Calu3 (cell line): ENCODE results near the gene TRIP10. TPM values are rescaled to one million over a fixed set of nuclear protein-coding genes. Genes with fewer than 3 reads are reported as not detected.

Experiments used
- BruUV-seq: library from RNA; stranded (reverse); fragments of 400-500 nt; replicated peaks from 2 replicates; lab custom pipeline; 2021; lab: Mats Ljungman, UMichigan
- CTCF ChIA-PET: fragments of 300-600 bp; sonication (Branson Sonifier 250); formaldehyde crosslinking; loops from one replicate; lab custom pipeline; 2022; ENCODE audit warnings: antibody characterized with exemption; lab: Charles Lee
- DNase-seq: peaks from one replicate; pipeline ENCODE4 v3.0.0; 2022
- H3K27ac Mint-ChIP-seq: one replicate; pipeline ENCODE4 v1.8.0; 2022; ENCODE audit warnings: mixed read lengths; ENCODE audit not compliant: unreplicated experiment
- H3K27me3 Mint-ChIP-seq: one replicate; pipeline ENCODE4 v1.8.0; 2022; ENCODE audit warnings: mixed read lengths; ENCODE audit not compliant: unreplicated experiment
- H3K36me3 Mint-ChIP-seq: one replicate; pipeline ENCODE4 v1.8.0; 2022; ENCODE audit warnings: mild to moderate bottlenecking, moderate library complexity, mixed read lengths; ENCODE audit not compliant: insufficient read depth, unreplicated experiment
- H3K4me1 Mint-ChIP-seq: one replicate; pipeline ENCODE4 v1.8.0; 2022; ENCODE audit warnings: mild to moderate bottlenecking, low read depth, mixed read lengths; ENCODE audit not compliant: unreplicated experiment
- H3K4me3 Mint-ChIP-seq: one replicate; pipeline ENCODE4 v1.8.0; 2022; ENCODE audit warnings: mild to moderate bottlenecking, low read depth, moderate library complexity, mixed read lengths; ENCODE audit not compliant: unreplicated experiment
- H3K9me3 Mint-ChIP-seq: one replicate; pipeline ENCODE4 v1.8.0; 2022; ENCODE audit warnings: low read depth, mixed read lengths; ENCODE audit not compliant: unreplicated experiment
- intact Hi-C: fragments of 100-400 bp; cut with micrococcal nuclease; formaldehyde crosslinking; loops from one replicate; pipeline ENCODE4 v1.10.0; 2022; ENCODE audit not compliant: unreplicated experiment
- total RNA-seq: library from RNA; stranded (reverse); gene quantifications from 2 replicates; pipeline ENCODE4 v1.2.3, GENCODE V29; 2022
- TF ChIP-seq, protein P1 (sequence below): fragments of 200-600 bp; IDR thresholded peaks from one replicate; pipeline ENCODE4 v1.8.0; 2022; ENCODE audit warnings: antibody characterized with exemption; ENCODE audit not compliant: unreplicated experiment

The TRIP10 gene
- total RNA-seq, 1 experiment from 2014 or later = 95.8 TPM

DNA sequence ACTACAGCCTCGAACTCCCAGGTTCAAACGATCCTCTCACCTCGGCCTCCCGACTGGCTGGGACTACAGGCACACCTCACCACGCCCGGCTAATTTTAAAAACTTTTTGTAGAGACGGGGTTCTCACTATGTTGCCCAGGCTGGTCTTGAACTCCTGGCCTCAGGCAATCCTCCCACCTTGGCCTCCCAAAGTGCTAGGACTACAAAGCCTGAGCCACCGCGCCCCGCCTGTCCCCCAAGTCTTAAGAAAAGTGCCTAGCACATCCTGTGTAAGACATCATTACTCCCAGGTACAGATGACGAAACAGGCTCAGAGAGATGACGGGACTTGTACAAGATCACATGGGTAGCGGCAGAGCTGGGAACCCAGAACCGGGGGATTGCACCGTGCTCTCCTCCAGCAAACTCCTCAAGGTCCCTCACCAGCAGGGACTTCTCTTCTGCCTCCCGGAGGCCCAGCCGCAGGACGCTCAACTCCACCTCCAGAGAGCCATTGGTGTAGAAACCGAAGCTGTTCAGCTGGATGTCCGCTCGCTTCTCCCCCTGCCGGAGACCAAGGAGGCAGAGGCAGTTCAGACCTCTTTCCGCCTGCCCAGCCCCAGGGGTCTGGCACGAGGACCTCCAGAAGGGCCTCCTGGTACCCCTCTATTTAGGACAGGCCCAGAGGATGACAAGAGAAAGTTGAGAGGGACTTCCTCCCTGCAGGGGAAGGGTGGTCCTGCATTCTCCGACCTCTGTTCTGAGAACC is 3.1 kb upstream of the TRIP10 start:
- Mint-ChIP-seq H3K4me3 (peak overlapping the region; percentile 88), H3K27me3 (no peaks in the 10 kb centered on the region), H3K9me3 (no peaks in the 10 kb centered on the region), H3K27ac (peak overlapping the region; percentile 71), H3K36me3 (peaks cover 75% of the 10 kb centered on the region), H3K4me1 (peaks cover 21% of the 10 kb centered on the region)
- TF ChIP-seq, protein P1, sequence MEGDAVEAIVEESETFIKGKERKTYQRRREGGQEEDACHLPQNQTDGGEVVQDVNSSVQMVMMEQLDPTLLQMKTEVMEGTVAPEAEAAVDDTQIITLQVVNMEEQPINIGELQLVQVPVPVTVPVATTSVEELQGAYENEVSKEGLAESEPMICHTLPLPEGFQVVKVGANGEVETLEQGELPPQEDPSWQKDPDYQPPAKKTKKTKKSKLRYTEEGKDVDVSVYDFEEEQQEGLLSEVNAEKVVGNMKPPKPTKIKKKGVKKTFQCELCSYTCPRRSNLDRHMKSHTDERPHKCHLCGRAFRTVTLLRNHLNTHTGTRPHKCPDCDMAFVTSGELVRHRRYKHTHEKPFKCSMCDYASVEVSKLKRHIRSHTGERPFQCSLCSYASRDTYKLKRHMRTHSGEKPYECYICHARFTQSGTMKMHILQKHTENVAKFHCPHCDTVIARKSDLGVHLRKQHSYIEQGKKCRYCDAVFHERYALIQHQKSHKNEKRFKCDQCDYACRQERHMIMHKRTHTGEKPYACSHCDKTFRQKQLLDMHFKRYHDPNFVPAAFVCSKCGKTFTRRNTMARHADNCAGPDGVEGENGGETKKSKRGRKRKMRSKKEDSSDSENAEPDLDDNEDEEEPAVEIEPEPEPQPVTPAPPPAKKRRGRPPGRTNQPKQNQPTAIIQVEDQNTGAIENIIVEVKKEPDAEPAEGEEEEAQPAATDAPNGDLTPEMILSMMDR = peak; percentile 47
- CTCF ChIA-PET = interaction anchor here (0.6 to 1.5 kb wide), 4 partner anchors 64 to 610 kb away, joined by 3 to 5 read pairs (median 4); no protein-coding TSS in a partner anchor
- DNase-seq = peak; percentile 74
- intact Hi-C loops = loop anchor here (10.0 kb wide), 2 partner anchors 68 to 222 kb away; no protein-coding TSS in a partner anchor
- BruUV-seq = no TSS peak

DNA sequence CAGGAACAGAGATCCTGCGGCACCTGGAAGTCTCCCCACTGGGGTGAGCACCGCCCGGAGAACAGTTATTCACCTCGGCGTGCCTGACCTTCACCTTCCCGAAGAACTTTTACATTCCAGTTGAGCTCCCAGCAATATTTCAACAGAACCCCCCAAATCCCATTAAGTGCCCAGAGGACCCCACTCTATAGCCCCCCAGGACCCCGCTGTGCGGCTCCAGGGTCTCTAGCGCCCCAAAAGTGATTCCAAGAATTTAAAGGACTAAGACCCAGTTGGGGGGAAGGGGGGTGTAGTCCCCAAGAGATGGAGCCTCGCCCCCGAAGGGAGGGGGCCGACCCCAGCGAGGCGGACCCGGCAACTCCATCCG is 2.6 kb upstream of the TRIP10 start:
- Mint-ChIP-seq H3K27me3 (no peaks in the 10 kb centered on the region), H3K27ac (peak overlapping the region; percentile 71), H3K9me3 (no peaks in the 10 kb centered on the region), H3K4me1 (peaks cover 21% of the 10 kb centered on the region), H3K36me3 (peaks cover 74% of the 10 kb centered on the region), H3K4me3 (peak overlapping the region; percentile 88)
- DNase-seq = no peak
- TF ChIP-seq, protein P1 = no peak
- TSS peak; percentile 47 for BruUV-seq
- CTCF ChIA-PET = interaction anchor here (0.8 to 2.3 kb wide), 4 partner anchors 127 to 220 kb away, joined by 3 to 46 read pairs (median 6); no protein-coding TSS in a partner anchor
- intact Hi-C loops = loop anchor here (10.0 kb wide), 2 partner anchors 68 to 222 kb away; no protein-coding TSS in a partner anchor

DNA sequence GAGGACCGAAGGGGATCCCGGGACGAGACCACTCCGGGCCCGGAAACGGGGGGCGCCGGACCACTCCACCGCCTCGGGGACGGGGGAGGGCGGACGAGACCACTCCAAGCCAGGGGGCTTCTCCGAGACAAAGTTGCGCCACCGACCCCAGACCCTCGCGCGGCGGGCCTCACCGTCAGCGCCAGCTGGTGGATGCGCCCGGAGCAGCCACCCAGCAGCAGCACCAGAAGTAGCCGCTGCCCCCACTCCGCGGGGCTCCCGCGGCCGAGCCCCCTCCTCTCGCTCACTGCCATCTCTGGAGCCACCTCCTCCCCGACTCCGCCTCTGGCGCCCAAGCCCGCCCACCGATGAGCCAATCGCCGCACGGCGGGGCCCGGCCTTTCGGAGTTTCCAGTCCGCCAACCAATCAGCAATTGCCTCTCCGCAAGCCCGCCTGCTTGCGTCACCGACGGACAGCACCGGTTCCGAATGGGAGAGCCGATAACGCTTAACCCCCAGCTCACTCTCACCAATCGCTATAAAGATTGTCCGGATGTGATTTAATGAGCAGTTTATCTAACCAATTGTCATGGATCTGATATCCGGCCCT is 2.1 kb upstream of the TRIP10 start, which contains the start of gene GPR108:
TSS of gene GPR108 (minus strand) at position 297 of the 589 bp plus-strand sequence. CDS start at position 293, 4 bp downstream.
- intact Hi-C loops = loop anchor here (10.0 kb wide), 2 partner anchors 67 to 223 kb away; no protein-coding TSS in a partner anchor
- TF ChIP-seq, protein P1 = no peak
- DNase-seq = peak; percentile 98
- H3K36me3 Mint-ChIP-seq = peaks cover 73% of the 10 kb centered on the region
- no TSS peak for BruUV-seq
- H3K4me1 Mint-ChIP-seq = peaks cover 21% of the 10 kb centered on the region
- H3K4me3 Mint-ChIP-seq = peak within 1 kb of the TSS; percentile 88
- no peaks in the 10 kb centered on the region for H3K27me3 Mint-ChIP-seq
- CTCF ChIA-PET = interaction anchor here (0.5 to 2.3 kb wide), 5 partner anchors 29 to 221 kb away, joined by 3 to 46 read pairs (median 6); no protein-coding TSS in a partner anchor
- H3K27ac Mint-ChIP-seq = peak within 1 kb of the TSS; percentile 97
- H3K9me3 Mint-ChIP-seq = no peaks in the 10 kb centered on the region
